Endothelial cell of umbilical vein (primary cell): ENCODE data around the gene SEL1L2. TPM values are rescaled to one million over a fixed set of nuclear protein-coding genes. Genes with fewer than 3 reads are reported as not detected.

Experiments used
- BruUV-seq: library from RNA; stranded (reverse); fragments of 400-500 nt; replicated peaks from 2 replicates; lab custom pipeline; 2021; lab: Mats Ljungman, UMichigan
- CTCF ChIA-PET: fragments of 300-600, 350-600 bp; sonication (Branson Sonifier 250); formaldehyde crosslinking; loops from one replicate; lab custom pipeline; 2021; ENCODE audit warnings: antibody characterized with exemption, inconsistent platforms; lab: Charles Lee
- POLR2A ChIA-PET: fragments of 300-600, 350-600 bp; sonication (Branson Sonifier 250); formaldehyde crosslinking; loops from one replicate; lab custom pipeline; 2021; ENCODE audit warnings: antibody characterized with exemption, inconsistent platforms; lab: Charles Lee
- DNase-seq: peaks from one replicate; pipeline ENCODE4 v3.0.0-alpha.2; 2011; ENCODE audit warnings: low read depth, low spot score
- FAIRE-seq: peaks from 2 replicates; lab custom pipeline; 2011; peaks lifted over from hg19 to GRCh38; lab: Jason Lieb, UNC
- H2AFZ ChIP-seq: 2 replicates; pipeline ENCODE4 v1.6.0; 2012; ENCODE audit warnings: low read depth, low read length, control low read depth, inconsistent platforms
- H3K27ac ChIP-seq: 2 replicates; pipeline ENCODE4 v1.5.1; 2011; ENCODE audit warnings: low read depth, mild to moderate bottlenecking, control low read depth, low read length, moderate library complexity; ENCODE audit not compliant: insufficient read depth
- H3K27me3 ChIP-seq, 2 experiments: 2 replicates each; pipeline versions ENCODE4 v1.6.0 to v1.6.1; 2011; ENCODE audit warnings: low read length in 2 of 2, mixed read lengths in 1 of 2; ENCODE audit not compliant: control insufficient read depth in 2 of 2, insufficient read depth in 2 of 2
- H3K36me3 ChIP-seq, 2 experiments: 2 replicates in 1 of 2; 3 replicates in 1 of 2; pipeline ENCODE4 v1.5.1; 2011; ENCODE audit warnings: low read length in 2 of 2, mild to moderate bottlenecking in 1 of 2, moderate library complexity in 1 of 2; ENCODE audit not compliant: control insufficient read depth in 2 of 2, insufficient read depth in 2 of 2; ENCODE audit errors: extremely low read depth in 1 of 2
- H3K4me1 ChIP-seq: 3 replicates; pipeline ENCODE4 v1.5.1; 2011; ENCODE audit warnings: mild to moderate bottlenecking, low read length; ENCODE audit not compliant: control insufficient read depth, insufficient read depth; ENCODE audit errors: extremely low read depth
- H3K4me2 ChIP-seq: 2 replicates; pipeline ENCODE4 v1.6.1; 2011; ENCODE audit warnings: low read length, control low read depth, mixed read lengths; ENCODE audit not compliant: insufficient read depth
- H3K4me3 ChIP-seq, 3 experiments: fragments of 200-600 bp in 1 of 3; sonication (generic), shearing (Covaris generic) in 1 of 3; replicated peaks in 1 of 3; 2 replicates each; pipeline ENCODE4 v1.5.1; 2011 to 2016; ENCODE audit warnings: control low read depth in 3 of 3, low read length in 3 of 3, mild to moderate bottlenecking in 2 of 3, inconsistent platforms in 1 of 3, low read depth in 1 of 3, moderate library complexity in 1 of 3; ENCODE audit not compliant: insufficient read depth in 1 of 3
- H3K79me2 ChIP-seq: 2 replicates; pipeline ENCODE4 v1.6.0; 2012; ENCODE audit warnings: low read length, inconsistent platforms; ENCODE audit not compliant: control insufficient read depth, insufficient read depth
- H3K9ac ChIP-seq: replicated peaks from 2 replicates; pipeline ENCODE3; 2011; ENCODE audit warnings: low read length, control low read depth; ENCODE audit not compliant: insufficient read depth; ENCODE audit errors: extremely low read depth
- H3K9me1 ChIP-seq: replicated peaks from 3 replicates; pipeline ENCODE4 v1.6.0; 2011; ENCODE audit warnings: mild to moderate bottlenecking, low read length; ENCODE audit not compliant: control insufficient read depth, insufficient read depth; ENCODE audit errors: extremely low read depth
- H3K9me3 ChIP-seq: replicated peaks from 2 replicates; pipeline ENCODE4 v1.5.1; 2012; ENCODE audit warnings: low read length, inconsistent platforms; ENCODE audit not compliant: control insufficient read depth, insufficient read depth
- H4K20me1 ChIP-seq: replicated peaks from 2 replicates; pipeline ENCODE3; 2011; ENCODE audit warnings: mild to moderate bottlenecking, low read length; ENCODE audit not compliant: control insufficient read depth, insufficient read depth; ENCODE audit errors: extremely low read depth
- EZH2 ChIP-seq: IDR thresholded peaks from 2 replicates; pipeline ENCODE4 v1.6.1; 2012; ENCODE audit warnings: borderline replicate concordance, low read depth, mild to moderate bottlenecking, moderate library complexity, low read length, inconsistent platforms; ENCODE audit not compliant: severe bottlenecking
- FOS ChIP-seq: IDR thresholded peaks from 2 replicates; pipeline ENCODE4 v1.6.1; 2011; ENCODE audit warnings: mild to moderate bottlenecking, low read length, moderate library complexity, borderline replicate concordance; ENCODE audit not compliant: insufficient read depth
- GATA2 ChIP-seq: IDR thresholded peaks from 2 replicates; pipeline ENCODE4 v1.7.0; 2011; ENCODE audit warnings: low read depth, mild to moderate bottlenecking, moderate library complexity, mixed read lengths, low read length; ENCODE audit not compliant: insufficient read length, insufficient read depth
- JUN ChIP-seq: IDR thresholded peaks from 2 replicates; pipeline ENCODE4 v1.6.1; 2011; ENCODE audit warnings: borderline replicate concordance, low read depth; ENCODE audit not compliant: insufficient read length, insufficient read depth
- MYC ChIP-seq: IDR thresholded peaks from one replicate; pipeline ENCODE4 v1.6.1; 2011; ENCODE audit warnings: mild to moderate bottlenecking, low read depth, low read length
- POLR2A ChIP-seq: IDR thresholded peaks from 2 replicates; pipeline ENCODE4 v1.6.1; 2012; ENCODE audit warnings: low read depth, mild to moderate bottlenecking, control low read depth, low read length
- POLR2AphosphoS5 ChIP-seq: IDR thresholded peaks from 2 replicates; pipeline ENCODE4 v1.6.1; 2012; ENCODE audit warnings: low read depth, mild to moderate bottlenecking, control low read depth, low read length, moderate library complexity; ENCODE audit not compliant: insufficient read depth
- dilution Hi-C: fragments of 300-500 bp; cut with MboI; formaldehyde crosslinking; loops from one replicate; pipeline ENCODE4 v1.15.0; 2019; ENCODE audit warnings: low sequenced_read_pairs; ENCODE audit not compliant: extremely low pct_ligation_motif_present
- intact Hi-C: fragments of 100-400 bp; cut with micrococcal nuclease; formaldehyde crosslinking; loops from one replicate; pipeline ENCODE4 v1.10.0; 2022
- polyA plus RNA-seq, 4 experiments: library from polyadenylated mRNA; depleted of rRNA in 3 of 4; stranded (reverse) in 3 of 4; unstranded in 1 of 4; fragments of >200 nt; gene quantifications; 2 replicates each; pipeline versions ENCODE4 v1.2.1 to v1.2.3, GENCODE V29; 2011 to 2012; ENCODE audit warnings: missing spikeins in 1 of 4
- total RNA-seq: library from RNA; stranded (reverse); gene quantifications from 2 replicates; pipeline ENCODE4 v1.2.3, GENCODE V29; 2021
- TF ChIP-seq, protein P1 (sequence below), 2 donors: IDR thresholded peaks; 1 replicate in 1 of 2; 2 replicates in 1 of 2; pipeline ENCODE4 v1.5.1; 2011; ENCODE audit warnings: low read length in 2 of 2, mild to moderate bottlenecking in 2 of 2, moderate library complexity in 2 of 2, control low read depth in 1 of 2, inconsistent platforms in 1 of 2, low read depth in 1 of 2; ENCODE audit not compliant: insufficient read depth in 1 of 2; ENCODE audit errors: extremely low read depth in 1 of 2
- TF ChIP-seq, protein P2 (sequence below): IDR thresholded peaks from 2 replicates; pipeline ENCODE4 v1.6.1; 2011; ENCODE audit not compliant: insufficient read depth, insufficient read length

SEL1L2 gene
- total and polyA plus RNA-seq, 2 donors (not counting 3 experiments of a cell fraction or from before 2014, with no cell fraction given) = not detected

DNA sequence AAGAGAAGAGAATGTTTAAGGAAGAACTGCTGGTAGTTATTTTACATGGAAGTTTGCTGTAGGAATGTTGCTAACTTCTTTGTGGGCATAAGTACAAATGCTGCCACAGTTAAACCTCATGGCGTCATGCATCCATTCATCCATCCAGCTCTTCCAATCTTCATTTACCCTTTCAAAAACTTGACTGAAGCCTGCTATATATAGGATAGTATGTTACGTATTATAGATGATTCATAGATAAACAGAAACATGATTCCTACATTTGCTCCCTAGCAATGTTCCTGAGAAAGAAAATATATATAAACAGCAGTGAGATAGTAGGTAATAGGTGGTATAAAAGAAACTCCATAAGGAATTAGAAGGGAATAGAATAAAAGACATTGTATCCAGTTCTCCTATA, 111.8 kb downstream of the SEL1L2 start:
- H4K20me1 ChIP-seq = no peaks in the 10 kb centered on the region
- dilution Hi-C loops = no loop called here
- no peak overlapping the region for H3K4me2 ChIP-seq
- no peaks in the 10 kb centered on the region for H3K9me1 ChIP-seq
- FAIRE-seq (no peak), DNase-seq (no peak)
- no peak overlapping the region for H2AFZ ChIP-seq
- ChIA-PET POLR2A (no interaction called here), CTCF (no interaction called here)
- no peak overlapping the region for H3K4me3 ChIP-seq
- no peaks in the 10 kb centered on the region for H3K27me3 ChIP-seq
- no peak overlapping the region for H3K9ac ChIP-seq
- no peak overlapping the region for H3K27ac ChIP-seq
- intact Hi-C loops = no loop called here
- H3K36me3 ChIP-seq = no peaks in the 10 kb centered on the region
- TF ChIP-seq POLR2A (no peak), GATA2 (no peak), MYC (no peak), EZH2 (no peak), FOS (no peak), POLR2AphosphoS5 (no peak), JUN (no peak)
- TF ChIP-seq, protein P1, sequence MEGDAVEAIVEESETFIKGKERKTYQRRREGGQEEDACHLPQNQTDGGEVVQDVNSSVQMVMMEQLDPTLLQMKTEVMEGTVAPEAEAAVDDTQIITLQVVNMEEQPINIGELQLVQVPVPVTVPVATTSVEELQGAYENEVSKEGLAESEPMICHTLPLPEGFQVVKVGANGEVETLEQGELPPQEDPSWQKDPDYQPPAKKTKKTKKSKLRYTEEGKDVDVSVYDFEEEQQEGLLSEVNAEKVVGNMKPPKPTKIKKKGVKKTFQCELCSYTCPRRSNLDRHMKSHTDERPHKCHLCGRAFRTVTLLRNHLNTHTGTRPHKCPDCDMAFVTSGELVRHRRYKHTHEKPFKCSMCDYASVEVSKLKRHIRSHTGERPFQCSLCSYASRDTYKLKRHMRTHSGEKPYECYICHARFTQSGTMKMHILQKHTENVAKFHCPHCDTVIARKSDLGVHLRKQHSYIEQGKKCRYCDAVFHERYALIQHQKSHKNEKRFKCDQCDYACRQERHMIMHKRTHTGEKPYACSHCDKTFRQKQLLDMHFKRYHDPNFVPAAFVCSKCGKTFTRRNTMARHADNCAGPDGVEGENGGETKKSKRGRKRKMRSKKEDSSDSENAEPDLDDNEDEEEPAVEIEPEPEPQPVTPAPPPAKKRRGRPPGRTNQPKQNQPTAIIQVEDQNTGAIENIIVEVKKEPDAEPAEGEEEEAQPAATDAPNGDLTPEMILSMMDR (IDR thresholded peaks at IDR 0.05; ENCODE audit: extremely low read depth in 1 of 2, insufficient read depth in 1 of 2, low read depth in 1 of 2, low read length in 2 of 2) = no peak
- TF ChIP-seq, protein P2, sequence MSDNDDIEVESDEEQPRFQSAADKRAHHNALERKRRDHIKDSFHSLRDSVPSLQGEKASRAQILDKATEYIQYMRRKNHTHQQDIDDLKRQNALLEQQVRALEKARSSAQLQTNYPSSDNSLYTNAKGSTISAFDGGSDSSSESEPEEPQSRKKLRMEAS = no peak
- H3K79me2 ChIP-seq = no peaks in the 10 kb centered on the region
- H3K4me1 ChIP-seq = no peaks in the 10 kb centered on the region
- no TSS peak for BruUV-seq
- H3K9me3 ChIP-seq = no peaks in the 10 kb centered on the region
